Keratinocyte (primary cell): ENCODE data around the gene EXOSC1. TPM values are rescaled to one million over a fixed set of nuclear protein-coding genes. Genes with fewer than 3 reads are reported as not detected.
A peak's percentile ranks its signal among the peaks of the same experiment; 100 is the strongest.
"Not testable (repeated sequence)": the region's sequence is repeated elsewhere in the genome, so short reads cannot be mapped to it uniquely, and the experiment has no call there.

Experiments
- DNase-seq: peaks from one replicate; pipeline ENCODE4 v3.0.0-alpha.2; 2011; ENCODE audit warnings: low read depth, missing footprints, low spot score
- FAIRE-seq: peaks from 2 replicates; lab custom pipeline; 2011; peaks lifted over from hg19 to GRCh38; lab: Jason Lieb, UNC
- H2AFZ ChIP-seq: 2 replicates; pipeline ENCODE4 v1.6.0; 2012; ENCODE audit warnings: low read length, control low read depth, inconsistent platforms; ENCODE audit not compliant: control insufficient read depth
- H3K27ac ChIP-seq: 2 replicates; pipeline ENCODE4 v1.5.1; 2011; ENCODE audit warnings: low read length; ENCODE audit not compliant: control insufficient read depth, insufficient read depth
- H3K27me3 ChIP-seq: 3 replicates; pipeline ENCODE4 v1.6.0; 2011; ENCODE audit warnings: low read length; ENCODE audit not compliant: control insufficient read depth, insufficient read depth; ENCODE audit errors: extremely low read depth
- H3K36me3 ChIP-seq, 2 experiments: 2 replicates in 1 of 2; 3 replicates in 1 of 2; pipeline ENCODE4 v1.5.1; 2011; ENCODE audit warnings: low read length in 2 of 2, mild to moderate bottlenecking in 1 of 2; ENCODE audit not compliant: control insufficient read depth in 2 of 2, insufficient read depth in 2 of 2; ENCODE audit errors: extremely low read depth in 1 of 2
- H3K4me1 ChIP-seq: 3 replicates; pipeline ENCODE4 v1.5.1; 2011; ENCODE audit warnings: low read length; ENCODE audit not compliant: control insufficient read depth, insufficient read depth; ENCODE audit errors: extremely low read depth
- H3K4me2 ChIP-seq: 3 replicates; pipeline ENCODE4 v1.6.0; 2011; ENCODE audit warnings: low read depth, low read length; ENCODE audit not compliant: control insufficient read depth, insufficient read depth; ENCODE audit errors: extremely low read depth
- H3K4me3 ChIP-seq, 3 experiments: fragments of 200-600 bp in 1 of 3; sonication (generic) in 1 of 3; 2 replicates in 2 of 3; 3 replicates in 1 of 3; pipeline ENCODE4 v1.5.1; 2011 to 2016; ENCODE audit warnings: low read length in 3 of 3, mild to moderate bottlenecking in 3 of 3, control low read depth in 2 of 3, inconsistent platforms in 1 of 3, low read depth in 1 of 3, mixed read lengths in 1 of 3, mixed run types in 1 of 3, moderate library complexity in 1 of 3; ENCODE audit not compliant: control insufficient read depth in 2 of 3, insufficient read depth in 2 of 3; ENCODE audit errors: extremely low read depth in 1 of 3
- H3K79me2 ChIP-seq: 2 replicates; pipeline ENCODE4 v1.6.0; 2012; ENCODE audit warnings: low read length; ENCODE audit not compliant: control insufficient read depth, insufficient read depth
- H3K9ac ChIP-seq: 3 replicates; pipeline ENCODE4 v1.6.0; 2011; ENCODE audit warnings: low read length; ENCODE audit not compliant: control insufficient read depth, insufficient read depth; ENCODE audit errors: extremely low read depth
- H3K9me1 ChIP-seq: 3 replicates; pipeline ENCODE4 v1.6.0; 2011; ENCODE audit warnings: low read length; ENCODE audit not compliant: control insufficient read depth, insufficient read depth; ENCODE audit errors: extremely low read depth
- H3K9me3 ChIP-seq: 2 replicates; pipeline ENCODE4 v1.5.1; 2012; ENCODE audit warnings: low read depth, low read length; ENCODE audit not compliant: control insufficient read depth
- H4K20me1 ChIP-seq: 3 replicates; pipeline ENCODE4 v1.6.0; 2011; ENCODE audit warnings: low read length; ENCODE audit not compliant: control insufficient read depth, insufficient read depth; ENCODE audit errors: extremely low read depth
- EZH2 ChIP-seq: IDR thresholded peaks from one replicate; pipeline ENCODE4 v1.6.1; 2012; ENCODE audit warnings: inconsistent platforms, mild to moderate bottlenecking, low read length, moderate library complexity
- dilution Hi-C: fragments of 300-500 bp; cut with MboI; formaldehyde crosslinking; loops from one replicate; pipeline ENCODE4 v1.7.0; 2020; ENCODE audit warnings: low sequenced_read_pairs; ENCODE audit not compliant: extremely low pct_ligation_motif_present
- polyA plus RNA-seq, 5 experiments: library from polyadenylated mRNA; depleted of rRNA in 3 of 5; stranded (reverse) in 3 of 5; stranded (forward) in 1 of 5; unstranded in 1 of 5; fragments of >200 nt; gene quantifications; 1 replicate in 1 of 5; 2 replicates in 3 of 5; 3 replicates in 1 of 5; pipeline versions ENCODE4 v1.2.1 to v1.2.3, GENCODE V29; 2011 to 2012; ENCODE audit warnings: missing spikeins in 2 of 5, low read depth in 1 of 5, low replicate concordance in 1 of 5
- TF ChIP-seq, protein P1 (sequence below), 3 experiments: IDR thresholded peaks in 1 of 3; conservative IDR thresholded peaks in 1 of 3; optimal IDR thresholded peaks in 1 of 3; 2 replicates in 2 of 3; 3 replicates in 1 of 3; pipeline versions ENCODE3 to v1.5.1; 2011; ENCODE audit warnings: low read length in 3 of 3, mild to moderate bottlenecking in 3 of 3, moderate library complexity in 2 of 3, control low read depth in 1 of 3, inconsistent platforms in 1 of 3; ENCODE audit not compliant: insufficient read depth in 2 of 3; ENCODE audit errors: extremely low read depth in 1 of 3

The EXOSC1 gene
- polyA plus RNA-seq, 1 donor (not counting 4 experiments of a cell fraction or from before 2014, with no cell fraction given) = 45.7 TPM

DNA sequence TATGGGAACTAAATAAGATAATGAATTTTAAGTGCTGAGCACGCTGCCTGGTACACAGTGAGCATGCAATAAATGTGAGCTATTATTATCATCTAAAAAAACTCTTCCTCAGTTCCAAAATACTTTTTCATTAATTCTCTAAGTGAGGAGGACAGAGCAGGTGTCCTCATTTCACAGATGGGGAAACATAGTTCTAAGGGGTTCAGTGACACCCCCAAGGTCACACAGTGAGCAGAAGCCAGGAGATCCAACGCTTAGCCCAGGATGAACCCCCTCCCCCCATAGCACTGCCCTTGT is 37.9 kb downstream of the EXOSC1 start:
- TF ChIP-seq, protein P1, sequence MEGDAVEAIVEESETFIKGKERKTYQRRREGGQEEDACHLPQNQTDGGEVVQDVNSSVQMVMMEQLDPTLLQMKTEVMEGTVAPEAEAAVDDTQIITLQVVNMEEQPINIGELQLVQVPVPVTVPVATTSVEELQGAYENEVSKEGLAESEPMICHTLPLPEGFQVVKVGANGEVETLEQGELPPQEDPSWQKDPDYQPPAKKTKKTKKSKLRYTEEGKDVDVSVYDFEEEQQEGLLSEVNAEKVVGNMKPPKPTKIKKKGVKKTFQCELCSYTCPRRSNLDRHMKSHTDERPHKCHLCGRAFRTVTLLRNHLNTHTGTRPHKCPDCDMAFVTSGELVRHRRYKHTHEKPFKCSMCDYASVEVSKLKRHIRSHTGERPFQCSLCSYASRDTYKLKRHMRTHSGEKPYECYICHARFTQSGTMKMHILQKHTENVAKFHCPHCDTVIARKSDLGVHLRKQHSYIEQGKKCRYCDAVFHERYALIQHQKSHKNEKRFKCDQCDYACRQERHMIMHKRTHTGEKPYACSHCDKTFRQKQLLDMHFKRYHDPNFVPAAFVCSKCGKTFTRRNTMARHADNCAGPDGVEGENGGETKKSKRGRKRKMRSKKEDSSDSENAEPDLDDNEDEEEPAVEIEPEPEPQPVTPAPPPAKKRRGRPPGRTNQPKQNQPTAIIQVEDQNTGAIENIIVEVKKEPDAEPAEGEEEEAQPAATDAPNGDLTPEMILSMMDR (optimal IDR thresholded peaks at IDR 0.05 in 1 of 3, IDR thresholded peaks at IDR 0.05 in 1 of 3, conservative IDR thresholded peaks at IDR 0.05 in 1 of 3; ENCODE audit: extremely low read depth in 1 of 3, insufficient read depth in 2 of 3, low read length in 3 of 3) = no peak
- TF ChIP-seq EZH2 = no peak
- Histone ChIP-seq H3K36me3 (no peaks in the 10 kb centered on the region), H3K27me3 (no peaks in the 10 kb centered on the region), H2AFZ (no peak overlapping the region), H3K9me3 (no peaks in the 10 kb centered on the region), H3K4me3 (peak overlapping the region in 1 of 3 experiments; percentile 4), H3K9me1 (no peaks in the 10 kb centered on the region), H3K79me2 (no peaks in the 10 kb centered on the region), H4K20me1 (no peaks in the 10 kb centered on the region), H3K4me2 (peak overlapping the region; percentile 12), H3K27ac (peak overlapping the region; percentile 17), H3K9ac (no peak overlapping the region), H3K4me1 (peaks cover 30% of the 10 kb centered on the region)
- DNase-seq (no peak), FAIRE-seq (no peak)
- dilution Hi-C loops = no loop called here

DNA sequence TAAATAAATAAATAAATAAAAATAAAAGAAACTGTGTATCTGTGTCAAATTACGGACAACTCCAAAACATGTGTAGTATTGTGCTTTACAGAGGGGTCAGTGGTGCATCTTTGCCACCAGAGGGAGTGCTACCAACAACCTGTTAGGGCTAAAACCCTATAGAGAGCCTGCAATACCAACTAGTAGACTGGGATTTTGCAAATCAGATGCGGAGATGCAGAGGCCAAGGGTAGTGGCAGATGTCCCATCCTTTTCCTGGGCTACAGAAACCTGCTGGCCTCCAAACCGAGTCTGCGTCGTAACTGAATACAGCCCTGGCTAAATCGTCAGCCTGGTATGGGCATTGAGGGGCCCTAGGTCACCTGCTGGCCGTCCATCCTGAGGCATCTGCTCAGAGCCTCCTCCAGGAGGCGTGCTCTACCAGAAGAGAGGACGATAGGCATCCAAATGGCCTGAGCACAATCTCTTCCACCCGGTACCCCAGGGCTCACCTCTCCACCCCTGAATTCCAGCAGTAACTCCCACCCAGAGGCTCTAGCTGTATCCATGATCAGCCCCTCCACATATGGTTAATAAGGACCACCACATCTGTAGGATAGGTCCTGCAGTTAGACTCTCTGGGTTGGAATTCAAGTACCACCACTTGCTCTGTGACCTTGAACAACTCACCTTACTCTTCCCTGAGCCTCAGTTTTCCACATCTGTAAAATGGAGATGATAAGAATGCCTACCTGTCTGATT is 38.4 kb downstream of the EXOSC1 start:
- H3K36me3 ChIP-seq = no peaks in the 10 kb centered on the region
- H3K27me3 ChIP-seq = no peaks in the 10 kb centered on the region
- no peaks in the 10 kb centered on the region for H3K79me2 ChIP-seq
- no peaks in the 10 kb centered on the region for H3K9me3 ChIP-seq
- H3K4me2 ChIP-seq = peak overlapping the region; percentile 12
- dilution Hi-C loops = no loop called here
- TF ChIP-seq EZH2 = no peak
- TF ChIP-seq, protein P1 (optimal IDR thresholded peaks at IDR 0.05 in 1 of 3, IDR thresholded peaks at IDR 0.05 in 1 of 3, conservative IDR thresholded peaks at IDR 0.05 in 1 of 3; ENCODE audit: extremely low read depth in 1 of 3, insufficient read depth in 2 of 3, low read length in 3 of 3) = peak; percentile 53 to 83 (median 83)
- no peak overlapping the region for H3K4me3 ChIP-seq
- DNase-seq = no peak
- no peak overlapping the region for H3K9ac ChIP-seq
- no peaks in the 10 kb centered on the region for H4K20me1 ChIP-seq
- H2AFZ ChIP-seq = no peak overlapping the region
- no peaks in the 10 kb centered on the region for H3K9me1 ChIP-seq
- H3K27ac ChIP-seq = peak overlapping the region; percentile 36
- peak; percentile 67 for FAIRE-seq
- H3K4me1 ChIP-seq = peaks cover 25% of the 10 kb centered on the region

DNA sequence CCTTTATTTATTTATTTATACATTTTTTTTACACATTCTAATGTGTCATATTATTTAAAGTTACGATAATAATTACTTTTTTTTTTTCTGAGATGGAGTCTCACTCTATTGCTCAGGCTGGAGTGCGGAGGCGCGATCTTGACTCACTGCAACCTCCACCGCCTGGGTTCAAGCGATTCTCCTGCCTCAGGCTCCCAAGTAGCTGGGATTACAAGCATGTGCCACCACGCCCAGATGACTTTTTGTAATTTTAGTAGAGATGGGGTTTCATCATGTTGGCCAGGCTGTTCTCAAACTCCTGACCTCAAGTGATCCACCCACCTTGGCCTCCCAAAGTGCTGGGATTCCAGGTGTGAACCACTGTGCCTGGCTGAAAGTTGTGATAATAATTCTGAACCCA is 39.3 kb downstream of the EXOSC1 start:
- Histone ChIP-seq H2AFZ (peak overlapping the region; percentile 6), H3K4me1 (peaks cover 21% of the 10 kb centered on the region), H3K27ac (peak overlapping the region; percentile 36)
- FAIRE-seq, H4K20me1 ChIP-seq, H3K36me3 ChIP-seq, H3K27me3 ChIP-seq, dilution Hi-C loops, H3K9me1 ChIP-seq, H3K9ac ChIP-seq, H3K4me2 ChIP-seq, H3K9me3 ChIP-seq, H3K79me2 ChIP-seq, H3K4me3 ChIP-seq, DNase-seq: not testable (repeated sequence)
